ENCODE measurements around the gene PPARA.

DNA sequence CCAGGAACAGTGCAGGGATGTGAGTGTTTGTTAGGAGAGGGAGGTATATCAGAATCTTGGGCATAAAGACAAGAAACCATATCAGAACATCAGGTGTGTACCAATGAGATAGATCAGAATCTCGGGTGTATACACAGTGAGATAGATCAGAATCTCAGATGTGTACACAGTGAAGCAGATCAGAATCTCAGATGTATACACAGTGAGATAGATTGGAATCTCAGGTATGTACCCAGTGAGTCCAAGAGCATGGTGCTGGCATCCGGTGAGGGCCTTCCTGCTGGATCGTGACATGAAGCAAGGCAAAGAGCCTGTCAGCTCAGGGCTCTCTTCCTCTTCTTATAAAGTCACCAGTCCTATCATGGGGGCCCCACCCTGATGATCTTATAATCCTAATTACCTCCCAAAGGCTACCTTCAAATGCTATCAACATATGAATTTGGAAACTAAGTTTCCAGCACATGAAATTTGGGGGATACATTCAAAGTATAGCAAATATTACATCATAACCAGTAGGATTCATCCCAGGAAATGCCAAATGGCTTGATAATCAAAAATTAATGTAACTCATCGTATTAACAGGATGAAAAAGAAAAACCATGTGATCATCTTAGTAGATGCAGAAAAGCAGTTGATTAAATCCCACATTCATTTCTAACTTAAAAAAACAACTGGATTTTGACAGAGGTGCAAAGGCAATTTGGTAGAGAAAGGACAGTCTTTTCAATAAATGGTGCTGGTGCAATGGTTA is 28.6 kb downstream of the PPARA start:
- TF ChIP-seq, protein P1, sequence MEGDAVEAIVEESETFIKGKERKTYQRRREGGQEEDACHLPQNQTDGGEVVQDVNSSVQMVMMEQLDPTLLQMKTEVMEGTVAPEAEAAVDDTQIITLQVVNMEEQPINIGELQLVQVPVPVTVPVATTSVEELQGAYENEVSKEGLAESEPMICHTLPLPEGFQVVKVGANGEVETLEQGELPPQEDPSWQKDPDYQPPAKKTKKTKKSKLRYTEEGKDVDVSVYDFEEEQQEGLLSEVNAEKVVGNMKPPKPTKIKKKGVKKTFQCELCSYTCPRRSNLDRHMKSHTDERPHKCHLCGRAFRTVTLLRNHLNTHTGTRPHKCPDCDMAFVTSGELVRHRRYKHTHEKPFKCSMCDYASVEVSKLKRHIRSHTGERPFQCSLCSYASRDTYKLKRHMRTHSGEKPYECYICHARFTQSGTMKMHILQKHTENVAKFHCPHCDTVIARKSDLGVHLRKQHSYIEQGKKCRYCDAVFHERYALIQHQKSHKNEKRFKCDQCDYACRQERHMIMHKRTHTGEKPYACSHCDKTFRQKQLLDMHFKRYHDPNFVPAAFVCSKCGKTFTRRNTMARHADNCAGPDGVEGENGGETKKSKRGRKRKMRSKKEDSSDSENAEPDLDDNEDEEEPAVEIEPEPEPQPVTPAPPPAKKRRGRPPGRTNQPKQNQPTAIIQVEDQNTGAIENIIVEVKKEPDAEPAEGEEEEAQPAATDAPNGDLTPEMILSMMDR (IDR thresholded peaks at IDR 0.05), result no peak
- no peak for TF ChIP-seq POLR2A (IDR thresholded peaks at IDR 0.05)
